Smooth muscle cell (in vitro differentiated cells): ENCODE measurements around the gene GTPBP10. TPM values are rescaled to one million over a fixed set of nuclear protein-coding genes. Genes with fewer than 3 reads are reported as not detected.

Experiments used
- DNase-seq: peaks from one replicate; lab custom pipeline; 2025; ENCODE audit not compliant: unreplicated experiment; lab: John Stamatoyannopoulos, UW
- H2AFZ ChIP-seq: fragments of 200-600 bp; sonication (generic); 2 replicates; pipeline ENCODE4 v1.6.0; 2016; ENCODE audit warnings: antibody characterized with exemption, low read depth, mild to moderate bottlenecking
- H3F3A ChIP-seq: fragments of 200-600 bp; sonication (generic); 2 replicates; pipeline ENCODE4 v1.6.0; 2017; ENCODE audit warnings: antibody characterized with exemption, low read depth
- H3K27ac ChIP-seq: fragments of 200-600 bp; sonication (generic); 2 replicates; pipeline ENCODE4 v1.5.1; 2016; ENCODE audit warnings: low read depth, mild to moderate bottlenecking
- H3K27me3 ChIP-seq: fragments of 200-600 bp; sonication (generic); 2 replicates; pipeline ENCODE4 v1.6.1; 2016; ENCODE audit warnings: low read depth, mild to moderate bottlenecking
- H3K36me3 ChIP-seq: fragments of 200-600 bp; sonication (generic); 2 replicates; pipeline ENCODE4 v1.5.1; 2016; ENCODE audit warnings: low read depth
- H3K4me1 ChIP-seq: fragments of 200-600 bp; sonication (generic); 2 replicates; pipeline ENCODE4 v1.5.1; 2016; ENCODE audit warnings: low read depth
- H3K4me2 ChIP-seq: fragments of 200-600 bp; sonication (generic); 2 replicates; pipeline ENCODE4 v1.6.0; 2016; ENCODE audit warnings: mild to moderate bottlenecking
- H3K4me3 ChIP-seq: fragments of 200-600 bp; sonication (generic); 2 replicates; pipeline ENCODE4 v1.5.1; 2016; ENCODE audit warnings: mild to moderate bottlenecking
- H3K79me2 ChIP-seq: fragments of 200-600 bp; sonication (generic); 2 replicates; pipeline ENCODE4 v1.6.0; 2016; ENCODE audit warnings: low read depth, mild to moderate bottlenecking
- H3K9ac ChIP-seq: fragments of 200-600 bp; sonication (generic); 2 replicates; pipeline ENCODE4 v1.6.0; 2016; ENCODE audit warnings: low read depth
- H3K9me3 ChIP-seq: fragments of 200-600 bp; sonication (generic); replicated peaks from 2 replicates; pipeline ENCODE4 v1.5.1; 2016; ENCODE audit warnings: low read depth
- H4K20me1 ChIP-seq: fragments of 200-600 bp; sonication (generic); 2 replicates; pipeline ENCODE4 v1.6.0; 2016; ENCODE audit warnings: low read depth
- CTCF ChIP-seq: fragments of 200-600 bp; sonication (generic); IDR thresholded peaks from 2 replicates; pipeline ENCODE4 v1.5.1; 2017; ENCODE audit warnings: borderline replicate concordance, mild to moderate bottlenecking, antibody characterized with exemption; ENCODE audit not compliant: insufficient read depth, poor library complexity, severe bottlenecking
- WGBS: methylation state at CpG from one replicate; pipeline ENCODE4 v1.1.7; 2016; ENCODE audit warnings: low lambda C conversion rate; 5-methylcytosine and 5-hydroxymethylcytosine counted together
- polyA plus RNA-seq: library from polyadenylated mRNA; unstranded; fragments of >200 nt; fragmentation: Nextera tagmentation; extraction: Ambion mirVana; gene quantifications from 2 replicates; pipeline ENCODE4 v1.2.1, GENCODE V29; 2016
- total RNA-seq: library from RNA; depleted of rRNA; stranded (reverse); fragments of >200 nt; gene quantifications from 2 replicates; pipeline ENCODE4 v1.2.3, GENCODE V29; 2014

Gene GTPBP10
- total and polyA plus RNA-seq, 2 experiments from 2014 or later = 13.5 to 19.4 TPM

- Histone ChIP-seq H2AFZ (peak overlapping the region; percentile 39), H3K79me2 (peaks cover 22% of the 10 kb centered on the region), H3K4me2 (no peak overlapping the region), H3K4me3 (no peak overlapping the region), H3K9me3 (no peaks in the 10 kb centered on the region), H3K9ac (no peak overlapping the region), H3F3A (no peaks in the 10 kb centered on the region), H3K27me3 (no peaks in the 10 kb centered on the region), H3K4me1 (peaks cover 7% of the 10 kb centered on the region), H3K36me3 (peaks cover 4% of the 10 kb centered on the region), H4K20me1 (peaks cover 3% of the 10 kb centered on the region), H3K27ac (no peak overlapping the region)
- TF ChIP-seq CTCF = no peak
- DNase-seq = no peak
- 55% methylated on average over 4 of the region's 4 CpGs for WGBS
Observed at GRCh38 chr7:90401989-90402388, 55.5 kb downstream of the GTPBP10 start.

GRCh38 chr7:90402785-90403173 is 56.3 kb downstream of the GTPBP10 start:
- no peak overlapping the region for H3K9ac ChIP-seq

GRCh38 chr7:90403174-90404113 is 56.9 kb downstream of the GTPBP10 start, which contains the start of gene CLDN12:
Gene CLDN12 (plus strand): TSS chr7:90403461. CDS start chr7:90412677, 9,216 bp downstream.
- peak within 1 kb of the TSS; percentile 91 for H3K4me3 ChIP-seq
- DNase-seq = peak; percentile 32
- H3K27me3 ChIP-seq = no peaks in the 10 kb centered on the region
- H3K4me1 ChIP-seq = peaks cover 7% of the 10 kb centered on the region
- 2% methylated on average over 32 of the region's 35 CpGs for WGBS
- peaks cover 28% of the 10 kb centered on the region for H3K79me2 ChIP-seq
- H3K4me2 ChIP-seq = peak within 1 kb of the TSS; percentile 99
- H3F3A ChIP-seq = no peaks in the 10 kb centered on the region
- no peaks in the 10 kb centered on the region for H3K9me3 ChIP-seq
- no peak for TF ChIP-seq CTCF
- peak within 1 kb of the TSS; percentile 95 for H3K27ac ChIP-seq
- H3K9ac ChIP-seq = peak within 1 kb of the TSS; percentile 94
- peaks cover 7% of the 10 kb centered on the region for H4K20me1 ChIP-seq
- H2AFZ ChIP-seq = peak within 1 kb of the TSS; percentile 99
- peaks cover 4% of the 10 kb centered on the region for H3K36me3 ChIP-seq

More at GRCh38 chr7:90402785-90403173, 56.3 kb downstream of the GTPBP10 start:
- no peaks in the 10 kb centered on the region for H3K27me3 ChIP-seq
- no peak overlapping the region for H3K27ac ChIP-seq
- no peak for DNase-seq
- peaks cover 7% of the 10 kb centered on the region for H3K4me1 ChIP-seq
- H3K4me3 ChIP-seq = peak overlapping the region; percentile 91
- peaks cover 27% of the 10 kb centered on the region for H3K79me2 ChIP-seq
- peaks cover 3% of the 10 kb centered on the region for H4K20me1 ChIP-seq
- TF ChIP-seq CTCF = no peak
- no peaks in the 10 kb centered on the region for H3F3A ChIP-seq
- H3K36me3 ChIP-seq = peaks cover 4% of the 10 kb centered on the region
- H3K9me3 ChIP-seq = no peaks in the 10 kb centered on the region
- H3K4me2 ChIP-seq = peak overlapping the region; percentile 99
- H2AFZ ChIP-seq = peak overlapping the region; percentile 99
- WGBS = 41% methylated on average over 1 of the region's 1 CpG
